GM19025 (cell line): Measurements from ENCODE around the gene BAHCC1.

Source experiments
- ATAC-seq: cut with Tn5 transposase; IDR thresholded peaks from one replicate; pipeline ENCODE4 v1.9.1; 2021; ENCODE audit warnings: mild to moderate bottlenecking, low read depth, moderate library complexity; ENCODE audit not compliant: unreplicated experiment

BAHCC1 gene

GRCh38 chr17:81456798-81457197 is 61.5 kb downstream of the BAHCC1 start:
- no peak for ATAC-seq

GRCh38 chr17:81457401-81457800 is 62.1 kb downstream of the BAHCC1 start:
- no peak for ATAC-seq

GRCh38 chr17:81457917-81458555 is 62.8 kb downstream of the BAHCC1 start:
- ATAC-seq: no peak

GRCh38 chr17:81458628-81459027 is 63.4 kb downstream of the BAHCC1 start:
- ATAC-seq: no peak

GRCh38 chr17:81459224-81459623 is 64.0 kb downstream of the BAHCC1 start:
- ATAC-seq: no peak

GRCh38 chr17:81459864-81460263 is 64.6 kb downstream of the BAHCC1 start:
- ATAC-seq: no peak

- ATAC-seq: no peak
Measured at GRCh38 chr17:81460856-81461460, 65.7 kb downstream of the BAHCC1 start.

GRCh38 chr17:81461607-81462500 is 66.6 kb downstream of the BAHCC1 start:
- no peak for ATAC-seq

GRCh38 chr17:81462506-81463125 is 67.4 kb downstream of the BAHCC1 start:
- no peak for ATAC-seq

- ATAC-seq: no peak
Measured at GRCh38 chr17:81463506-81463905, 68.2 kb downstream of the BAHCC1 start.

GRCh38 chr17:81464586-81464985 is 69.3 kb downstream of the BAHCC1 start:
- ATAC-seq: no peak

GRCh38 chr17:81465910-81466309 is 70.7 kb downstream of the BAHCC1 start:
- ATAC-seq: no peak

- ATAC-seq: no peak
Measured at GRCh38 chr17:81466564-81467472, 71.6 kb downstream of the BAHCC1 start.

- no peak for ATAC-seq
Measured at GRCh38 chr17:81468111-81468769, 73.0 kb downstream of the BAHCC1 start.

- no peak for ATAC-seq
Measured at GRCh38 chr17:81468770-81469121, 73.5 kb downstream of the BAHCC1 start.

GRCh38 chr17:81469266-81469665 is 74.0 kb downstream of the BAHCC1 start:
- no peak for ATAC-seq

GRCh38 chr17:81470270-81470943 is 75.2 kb downstream of the BAHCC1 start:
- ATAC-seq: no peak

- ATAC-seq: no peak
Measured at GRCh38 chr17:81470944-81471817, 75.9 kb downstream of the BAHCC1 start.
